Renal pelvis (tissue), 4 donors: ENCODE measurements around the gene FAM120B. TPM values are rescaled to one million over a fixed set of nuclear protein-coding genes. Genes with fewer than 3 reads are reported as not detected.
"Not testable (repeated sequence)": the region's sequence is repeated elsewhere in the genome, so short reads cannot be mapped to it uniquely, and the experiment has no call there.

Experiments
- DNase-seq: peaks from one replicate; pipeline ENCODE4 v3.0.0-alpha.2; 2013
- polyA plus RNA-seq, 3 donors: library from polyadenylated mRNA; unstranded; fragments of 120-200 nt; gene quantifications; one replicate each; pipeline ENCODE4 v1.2.1, GENCODE V29; 2013; ENCODE audit not compliant: insufficient read length in 3 of 3

The FAM120B gene
- polyA plus RNA-seq, 3 donors, result 34.8 to 38.9 (median 38.0) TPM

DNA sequence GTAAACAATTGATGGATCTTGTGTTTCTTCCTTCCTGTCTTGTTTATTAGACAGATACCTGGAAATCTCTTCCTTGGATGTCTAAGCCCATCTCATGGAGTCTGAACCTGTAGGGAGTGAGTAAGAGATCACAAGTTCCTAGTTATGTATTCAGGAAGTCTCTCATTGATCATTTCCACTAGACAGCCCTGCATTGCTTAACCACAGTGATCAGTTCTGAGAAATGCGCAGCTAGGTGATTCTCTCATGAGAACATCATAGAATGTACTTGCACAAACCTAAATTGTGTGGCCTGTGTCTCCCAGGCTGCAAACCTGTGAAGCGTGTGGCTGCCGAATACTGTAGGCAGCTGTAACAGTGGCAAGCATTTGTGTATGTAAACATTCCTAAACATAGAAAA is 39.1 kb downstream of the FAM120B start:
- no peak for DNase-seq

GRCh38 chr6:170346649-170347048 is 40.1 kb downstream of the FAM120B start:
- no peak for DNase-seq

DNA sequence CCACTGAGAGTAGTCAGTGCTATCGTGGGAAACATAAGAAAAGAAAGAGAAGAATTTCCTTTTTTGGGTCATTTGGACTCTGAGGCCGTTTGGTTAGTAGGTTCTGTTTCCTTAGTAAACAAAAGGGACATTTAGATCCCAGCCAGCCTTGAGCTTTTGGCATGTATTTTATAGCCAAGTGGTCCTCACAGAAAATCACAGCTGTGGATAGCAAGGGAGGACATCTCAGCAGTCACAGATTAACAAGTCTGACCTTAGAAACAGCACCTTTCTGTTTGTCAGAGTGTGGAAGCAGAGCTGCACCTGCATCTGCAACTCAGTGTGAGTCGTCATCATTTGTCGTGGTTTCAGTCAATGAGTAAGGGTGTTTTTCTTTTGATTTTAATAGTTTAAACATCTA is 40.5 kb downstream of the FAM120B start:
- DNase-seq, result no peak

DNA sequence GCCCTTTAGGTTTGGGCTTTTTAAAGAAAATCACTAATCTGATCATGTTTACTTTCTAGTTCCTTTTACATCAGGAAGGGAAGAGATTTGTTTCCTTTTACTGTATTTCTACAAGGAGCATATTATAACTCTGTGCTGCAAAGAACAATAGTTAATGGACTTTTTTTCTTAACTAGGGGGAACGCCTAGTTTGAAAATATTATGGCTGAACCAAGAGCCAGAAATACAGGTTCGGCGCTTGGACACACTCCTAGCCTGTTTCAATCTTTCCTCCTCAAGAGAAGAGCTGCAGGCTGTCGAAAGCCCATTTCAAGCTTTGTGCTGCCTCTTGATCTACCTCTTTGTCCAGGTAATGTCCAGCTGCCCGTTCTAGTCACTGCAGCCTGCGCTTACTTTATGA is 41.4 kb downstream of the FAM120B start:
- no peak for DNase-seq

DNA sequence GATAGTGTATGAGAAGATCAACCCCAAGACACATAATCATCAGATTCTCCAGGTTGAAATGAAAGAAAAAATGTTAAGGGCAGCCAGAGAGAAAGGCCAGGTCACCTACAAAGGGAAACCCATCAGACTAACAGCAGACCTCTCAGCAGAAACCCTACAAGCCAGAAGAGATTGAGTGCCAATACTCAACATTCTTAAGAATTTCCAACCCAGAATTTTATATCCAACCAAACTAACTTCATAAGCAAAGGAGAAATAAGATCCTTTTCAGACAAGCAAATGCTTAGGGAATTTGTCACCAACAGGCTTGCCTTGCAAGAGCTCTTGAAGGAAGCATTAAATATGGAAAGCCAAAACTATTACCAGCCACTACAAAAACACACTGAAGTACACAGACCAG is 44.9 kb downstream of the FAM120B start:
- DNase-seq, result not testable (repeated sequence)

DNA sequence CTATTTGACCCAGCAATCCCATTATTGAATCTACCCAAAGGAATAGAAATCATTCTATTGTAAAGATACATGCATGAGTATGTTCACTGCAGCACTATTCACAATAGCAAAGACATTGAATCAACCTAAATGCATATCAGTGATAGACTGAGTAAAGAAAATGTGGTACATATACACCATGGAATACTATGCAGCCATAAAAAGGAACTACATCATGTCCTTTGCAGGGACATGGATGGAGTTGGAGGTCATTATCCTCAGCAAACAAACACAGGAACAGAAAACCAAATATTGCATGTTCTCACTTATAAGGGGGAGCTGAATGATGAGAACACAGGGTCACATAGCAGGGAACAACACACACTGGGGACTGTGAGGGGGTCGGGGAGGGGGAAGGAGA is 48.6 kb downstream of the FAM120B start:
- DNase-seq, result not testable (repeated sequence)

GRCh38 chr6:170355661-170356060 is 49.1 kb downstream of the FAM120B start:
- DNase-seq, result no peak

GRCh38 chr6:170357812-170358211 is 51.3 kb downstream of the FAM120B start:
- no peak for DNase-seq

GRCh38 chr6:170358496-170358895 is 51.9 kb downstream of the FAM120B start:
- DNase-seq, result no peak

DNA sequence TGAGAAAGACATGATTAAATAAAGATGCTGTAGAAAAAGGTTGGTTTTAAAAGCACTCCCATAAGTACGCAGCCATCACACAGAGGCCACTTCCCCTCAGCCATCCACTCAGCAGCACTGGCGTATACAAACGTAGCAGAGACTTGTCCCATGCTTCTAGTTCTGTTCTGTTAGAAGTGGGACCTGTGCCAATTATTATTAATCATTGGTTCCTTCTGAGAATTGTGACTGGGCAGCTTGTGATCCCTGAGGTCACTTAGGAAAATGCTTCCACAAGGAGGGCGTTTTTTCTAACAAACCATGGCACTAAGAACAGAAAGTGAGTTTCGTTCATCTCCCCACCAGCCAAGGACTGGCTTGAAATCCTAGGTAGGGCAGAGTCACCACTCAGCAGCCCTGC is 53.9 kb downstream of the FAM120B start:
- no peak for DNase-seq

DNA sequence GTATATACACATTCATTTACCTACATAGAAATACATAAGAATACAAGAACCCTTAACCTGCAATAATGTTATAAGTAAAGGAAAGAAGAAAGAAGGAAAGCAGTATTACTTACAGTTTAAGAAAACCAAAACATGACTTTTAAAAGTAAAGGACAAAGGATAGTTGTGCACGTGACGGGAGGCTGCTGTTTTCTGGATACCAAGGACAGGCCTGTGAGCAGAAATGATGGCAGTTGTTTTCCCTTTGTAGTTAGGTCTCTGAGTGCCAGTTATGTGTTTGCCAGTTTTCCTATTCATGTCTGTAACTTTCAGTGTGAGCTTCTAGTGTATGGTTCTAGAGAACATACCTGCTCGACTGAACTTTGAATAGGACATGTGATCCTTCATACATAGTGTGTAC is 54.8 kb downstream of the FAM120B start:
- no peak for DNase-seq

DNA sequence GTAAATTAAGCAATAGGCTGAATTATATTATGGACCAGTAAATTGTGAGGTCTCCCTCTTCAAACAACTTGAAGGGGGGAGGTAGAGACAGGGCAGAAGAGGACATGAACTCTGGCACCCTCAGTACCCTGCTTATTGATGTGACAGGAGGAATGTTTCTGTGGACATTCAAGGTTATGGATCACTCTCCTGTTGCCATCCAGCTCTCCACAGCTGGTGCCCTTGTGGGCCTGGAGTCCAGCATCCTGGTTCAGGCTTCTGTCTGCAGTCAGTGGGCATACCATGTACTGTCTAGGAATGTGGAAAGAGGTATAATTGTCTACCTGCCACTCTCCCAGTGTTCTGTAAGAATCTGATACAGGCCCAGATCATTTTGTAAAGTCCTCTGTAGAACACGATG is 55.6 kb downstream of the FAM120B start:
- no peak for DNase-seq

- no peak for DNase-seq
Measured at GRCh38 chr6:170363255-170363654, 56.7 kb downstream of the FAM120B start.

DNA sequence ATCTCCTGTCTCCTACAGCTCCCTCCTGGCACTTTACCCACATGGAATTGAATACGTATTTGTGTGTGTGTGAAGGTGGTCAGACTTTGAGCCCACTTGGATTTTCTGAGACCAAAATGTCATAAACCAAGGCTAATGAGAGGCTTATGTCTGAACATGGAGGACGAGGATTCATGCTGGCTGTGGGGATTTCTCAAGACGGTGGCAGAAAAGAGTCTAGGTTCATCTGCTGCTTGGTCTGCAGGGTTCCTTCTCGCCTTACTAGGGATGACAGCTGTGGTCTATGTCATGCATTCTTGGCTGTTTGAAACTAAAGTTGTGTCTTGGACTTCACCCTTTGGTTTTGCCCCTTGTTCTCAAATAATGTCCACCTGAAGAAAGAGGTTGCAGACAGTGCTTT is 58.6 kb downstream of the FAM120B start:
- no peak for DNase-seq

DNA sequence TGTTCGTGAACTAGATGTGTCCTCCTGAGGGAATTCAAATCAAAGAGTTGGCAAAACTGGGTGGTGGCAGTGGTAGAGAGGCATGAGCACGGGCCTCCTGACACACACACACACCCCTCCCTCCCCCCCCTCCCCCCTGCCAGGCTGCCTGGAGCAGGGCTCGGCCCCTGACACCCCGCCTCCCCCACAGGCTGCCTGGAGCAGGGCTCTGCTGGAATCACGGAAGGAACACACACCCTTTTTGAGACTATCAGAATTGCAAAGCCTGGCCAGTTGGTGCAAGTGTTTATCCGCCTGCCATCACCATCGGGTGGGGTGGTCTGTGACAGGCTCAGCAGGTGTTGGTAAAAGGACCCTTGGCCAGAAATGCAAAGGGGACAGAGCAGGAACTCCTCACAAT is 59.0 kb downstream of the FAM120B start:
- DNase-seq, result no peak

DNA sequence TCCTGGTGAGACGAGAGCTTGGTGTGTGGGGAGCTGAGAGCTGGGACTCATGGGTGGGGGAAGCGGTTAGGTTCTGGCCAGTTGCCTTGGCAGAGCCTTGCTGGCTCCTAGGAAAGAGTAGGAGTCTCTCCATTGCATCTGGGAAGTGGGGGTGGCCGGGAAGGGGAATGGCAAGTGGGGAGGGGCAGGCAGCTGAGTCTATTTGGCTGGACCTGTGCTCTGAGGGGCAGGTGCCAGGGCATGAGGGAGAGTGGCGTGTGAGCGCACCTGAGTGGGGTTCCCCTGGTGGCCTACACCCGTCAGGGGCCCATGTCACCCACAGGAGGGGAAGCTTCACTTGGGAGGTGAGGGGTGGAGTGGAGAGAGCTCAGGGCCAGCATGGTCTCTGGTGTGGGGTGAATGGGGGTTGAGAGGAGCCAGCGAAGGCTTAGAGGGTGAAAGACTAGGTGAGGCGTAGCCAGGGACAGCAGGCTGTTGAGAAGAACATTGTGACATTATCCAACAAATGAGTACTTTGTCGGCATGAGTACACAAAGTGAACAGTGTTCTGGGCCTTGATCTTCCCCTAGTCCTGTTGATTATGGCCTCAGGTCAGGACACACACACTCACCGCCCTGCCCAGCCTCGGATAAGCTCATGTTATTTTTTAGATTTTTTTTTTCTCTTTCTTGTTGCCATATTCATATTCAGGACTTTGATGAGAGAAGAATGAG is 59.8 kb downstream of the FAM120B start:
- DNase-seq, result no peak

DNA sequence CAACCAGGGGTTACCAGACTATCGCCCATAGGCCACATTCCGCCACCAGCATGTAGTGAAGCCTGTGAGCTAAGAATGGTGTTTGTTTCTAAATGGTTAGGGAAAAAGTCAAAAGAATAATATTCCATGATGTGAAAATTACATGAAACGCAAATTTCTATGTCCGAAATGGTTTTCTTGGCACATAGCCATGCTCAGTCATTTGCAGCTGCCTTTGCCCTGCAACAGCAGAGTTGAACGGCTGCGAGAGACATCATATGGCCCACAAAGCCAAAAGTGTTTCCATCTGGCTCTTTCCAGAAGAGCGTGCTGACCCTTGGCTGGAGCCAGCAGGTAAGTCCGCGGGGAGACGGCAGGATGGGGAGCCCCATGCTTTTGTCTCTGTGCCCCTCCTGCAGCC is 60.7 kb downstream of the FAM120B start:
- DNase-seq, result no peak

GRCh38 chr6:170368544-170368943 is 62.0 kb downstream of the FAM120B start:
- DNase-seq, result no peak

DNA sequence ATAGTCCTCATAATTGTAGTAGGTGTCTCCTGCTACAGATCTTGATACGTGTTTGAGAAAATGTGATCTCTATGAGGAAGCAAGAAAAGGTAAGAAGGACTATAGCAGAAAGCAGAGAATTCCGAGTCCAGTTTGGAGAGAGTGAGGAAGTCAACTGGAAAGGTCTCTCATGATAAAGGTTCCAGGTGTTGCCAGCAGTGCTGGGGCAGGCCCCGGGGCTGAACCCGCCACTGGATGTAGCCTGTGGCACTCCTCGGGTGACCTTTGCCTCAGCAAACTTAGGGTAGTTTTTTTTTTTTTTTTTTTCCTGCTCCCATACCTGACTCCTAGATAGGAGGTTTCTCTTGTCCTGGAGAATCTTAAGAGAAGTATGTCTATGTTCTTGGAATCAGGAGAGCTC is 62.8 kb downstream of the FAM120B start:
- no peak for DNase-seq

- no peak for DNase-seq
Measured at GRCh38 chr6:170370416-170370815, 63.9 kb downstream of the FAM120B start.

DNA sequence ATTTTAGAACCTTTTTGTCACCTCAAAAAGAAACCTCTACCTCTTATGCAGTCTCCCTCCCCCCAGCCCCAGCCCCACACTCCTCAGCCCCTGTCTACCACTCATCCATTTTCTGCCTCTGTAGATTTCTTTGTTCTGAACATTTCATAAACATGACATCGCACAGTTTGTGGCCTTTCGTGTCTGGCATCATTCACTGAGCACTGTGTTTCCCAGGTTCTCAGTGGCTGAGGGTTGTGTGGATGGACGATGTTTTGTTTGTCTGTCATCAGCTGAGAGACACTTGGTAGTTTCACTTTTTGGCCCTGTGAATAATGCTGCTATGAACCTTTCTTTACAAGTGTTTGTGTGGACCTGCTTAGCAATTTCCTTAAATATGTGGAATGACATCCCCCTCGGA is 64.5 kb downstream of the FAM120B start:
- no peak for DNase-seq

DNA sequence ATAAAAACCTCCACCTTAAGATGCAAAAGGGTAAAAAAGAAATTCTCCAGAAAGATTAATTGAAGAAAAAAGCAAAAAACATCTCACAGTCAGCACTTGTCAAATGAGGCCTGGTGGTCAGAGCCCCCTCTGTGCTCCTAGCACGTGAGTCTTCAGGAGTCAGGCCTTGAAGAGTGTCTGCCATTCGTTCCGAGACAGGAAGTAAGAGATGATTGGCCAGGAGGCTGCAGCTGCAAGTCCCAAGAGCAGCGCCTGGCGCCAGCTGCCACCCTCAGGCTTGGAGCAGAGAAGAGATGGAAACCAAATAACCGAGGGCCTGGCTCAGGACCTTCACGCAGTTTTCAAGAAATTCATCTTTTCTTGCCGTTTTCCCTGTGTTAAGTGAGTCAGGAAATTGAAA is 65.0 kb downstream of the FAM120B start:
- DNase-seq, result no peak

DNA sequence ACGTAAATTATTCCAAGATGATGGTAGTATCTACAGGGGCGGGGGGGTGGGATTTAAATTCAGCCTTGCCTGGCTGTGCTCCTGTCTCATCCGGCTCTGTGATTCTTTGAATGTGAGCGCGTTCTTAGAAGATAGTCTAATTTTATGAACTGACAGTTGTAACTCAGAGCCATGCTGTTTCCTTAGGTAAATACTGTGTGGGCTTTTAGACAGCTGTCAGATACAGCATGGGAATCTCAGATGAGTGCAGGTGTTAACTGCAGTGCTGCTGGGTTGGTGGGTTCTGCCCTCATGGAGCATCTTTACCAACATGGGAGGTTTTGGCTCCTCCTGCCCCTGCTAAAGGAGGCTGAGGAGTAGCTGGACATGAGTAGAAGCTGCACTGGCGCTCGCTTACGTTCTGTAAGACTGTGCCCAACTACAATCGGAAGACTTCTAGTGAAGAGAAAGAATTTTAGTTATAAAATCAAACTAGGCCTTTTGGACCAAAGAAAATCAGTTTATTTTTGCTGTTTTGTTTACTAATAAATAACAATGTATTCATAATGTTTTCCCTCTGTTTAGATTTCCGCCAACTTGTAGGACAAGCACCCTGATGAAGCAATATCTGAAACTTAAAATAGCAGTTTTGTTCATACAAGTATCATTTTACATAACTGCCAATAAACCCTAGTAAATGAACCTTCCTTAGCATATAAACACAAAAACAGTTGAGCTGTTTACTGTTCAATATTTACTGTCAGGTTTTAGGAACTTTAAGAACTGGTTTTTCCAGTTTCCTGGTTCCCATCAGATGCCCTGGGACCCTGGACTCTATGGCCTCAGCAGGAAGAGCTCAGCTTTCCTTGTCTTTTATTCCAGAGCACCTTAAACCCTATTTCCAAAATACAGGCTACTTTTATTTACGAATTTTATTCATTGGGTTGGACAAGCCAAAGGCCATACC is 66.1 kb downstream of the FAM120B start:
- no peak for DNase-seq
